Measurements from ENCODE around the gene TAF1D. TPM values are rescaled to one million over a fixed set of nuclear protein-coding genes. Genes with fewer than 3 reads are reported as not detected.

TAF1D gene
- 87.2 to 104 TPM (median 90.4 TPM) in 5 replicates for total RNA-seq (2022; extraction: Qiagen RNA extraction)

GRCh38 chr11:93741094-93741881, at the start of gene TAF1D, which contains the start of gene C11orf54:
Gene TAF1D (minus strand): TSS chr11:93741495. CDS start chr11:93739304, 2,191 bp downstream.
Gene C11orf54 (plus strand): TSS chr11:93741672. CDS start chr11:93747394, 5,722 bp downstream.

GRCh38 chr11:93784145-93784934, 43.0 kb upstream of the TAF1D start, which contains the start of gene MED17:
Gene MED17 (plus strand): TSS chr11:93784282. CDS start chr11:93784514, 232 bp downstream.

Other genes with a start within 250 kb of the TAF1D start
- gene SMCO4, start 198.1 kb downstream of the TAF1D start, total RNA-seq (2022; extraction: Qiagen RNA extraction), result 18.8 to 26.7 TPM (median 23.3 TPM) in 5 replicates
- gene CEP295, start 79.8 kb downstream of the TAF1D start, total RNA-seq (2022; extraction: Qiagen RNA extraction), result 5.2 to 6.8 TPM (median 6.6 TPM) in 5 replicates
- gene C11orf54, start 177 bp upstream of the TAF1D start, total RNA-seq (2022; extraction: Qiagen RNA extraction), result 11.3 to 14.2 TPM (median 12.0 TPM) in 5 replicates
- gene MED17, start 42.8 kb upstream of the TAF1D start, total RNA-seq (2022; extraction: Qiagen RNA extraction), result 20.4 to 22.6 TPM (median 21.3 TPM) in 5 replicates
- not detected in 5 replicates for gene VSTM5, start 109.1 kb upstream of the TAF1D start, total RNA-seq (2022; extraction: Qiagen RNA extraction)

Data from A549 treated with Mapracorat at 1 μM for 4 hours (cell line).